Stimulated activated CD8-positive, alpha-beta memory T cell treated with anti-CD3 and anti-CD28 coated beads, Interleukin-4, amount 100 ng/mL, for 24 hours (primary cell): ENCODE results near the gene GALNT18.

ENCODE experiments used
- DNase-seq: peaks from one replicate; pipeline ENCODE4 v3.0.0-alpha.2; 2020; ENCODE audit warnings: low read depth

GALNT18 gene

DNA sequence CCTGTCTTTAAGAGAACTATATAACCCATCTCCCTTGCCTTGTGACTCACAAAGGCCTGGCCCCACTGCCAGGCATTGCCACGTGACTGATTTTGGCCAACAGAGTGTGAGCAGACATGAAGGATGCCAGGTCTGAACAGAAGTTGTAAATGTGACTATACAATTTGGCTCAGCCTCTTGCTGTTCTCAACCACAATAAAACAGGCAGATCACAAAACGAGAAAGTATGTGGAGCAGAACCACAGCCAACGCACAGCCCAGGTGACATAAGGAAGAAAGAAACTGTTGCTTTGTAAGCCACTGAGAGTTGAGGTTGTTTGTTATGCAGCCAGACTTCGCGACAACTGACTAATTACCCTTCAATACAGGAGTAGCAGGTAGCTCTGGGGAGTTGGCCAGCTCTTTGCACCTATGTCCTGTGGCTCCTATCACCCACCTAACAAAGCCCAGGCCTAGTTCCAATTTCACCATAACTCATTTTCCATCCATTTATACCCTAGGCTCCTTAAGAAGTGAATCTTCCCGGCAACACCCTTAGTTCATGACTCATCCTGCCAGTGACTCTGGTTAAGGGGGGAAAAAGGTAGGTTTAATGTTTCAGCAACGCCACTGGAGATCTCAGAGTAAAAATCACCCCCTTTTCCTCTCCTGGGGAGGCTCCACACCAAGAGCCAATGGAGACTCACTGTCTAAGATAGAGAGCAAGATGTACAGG is 53.7 kb downstream of the GALNT18 start:
- DNase-seq: no peak

DNA sequence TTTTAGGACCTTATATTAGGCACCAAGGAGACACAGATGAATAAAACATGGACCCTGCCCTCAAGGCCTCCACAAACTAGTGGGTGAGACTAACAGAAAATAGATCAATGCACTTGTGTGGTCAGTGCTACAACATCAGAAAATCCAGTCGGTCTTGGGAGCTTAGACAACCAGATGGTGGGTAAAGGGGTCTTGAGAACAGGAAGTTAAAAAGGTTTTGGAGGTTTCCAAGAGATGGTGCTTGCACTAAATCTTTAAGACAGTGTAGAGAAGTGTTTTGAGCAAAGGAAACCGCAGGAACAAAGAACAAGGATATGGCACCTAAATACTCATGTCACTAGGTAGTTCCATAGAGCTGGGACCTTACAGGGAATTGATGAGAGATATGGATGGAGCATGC is 56.2 kb downstream of the GALNT18 start:
- DNase-seq: no peak

- DNase-seq: no peak
Observed at GRCh38 chr11:11563200-11563975, 58.4 kb downstream of the GALNT18 start.

DNA sequence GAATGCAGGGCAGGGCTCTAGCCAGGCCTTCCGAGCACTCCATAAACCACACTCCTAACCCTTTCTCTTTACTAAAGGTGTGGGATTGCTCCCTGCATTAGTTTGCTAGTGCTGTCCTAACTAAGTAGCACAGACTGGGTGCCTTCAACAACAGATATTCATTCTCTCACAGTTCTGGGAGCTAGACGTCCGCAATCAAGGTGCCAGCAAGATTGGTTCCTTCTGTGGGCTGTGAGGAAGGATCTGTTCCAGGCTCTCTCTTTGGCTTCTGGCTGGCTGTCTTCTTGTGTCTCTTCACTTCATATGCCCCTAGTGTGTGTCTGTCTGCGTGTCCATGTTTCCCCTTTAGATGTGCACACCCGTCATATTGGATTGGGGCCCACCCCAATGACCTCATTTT is 59.8 kb downstream of the GALNT18 start:
- no peak for DNase-seq

DNA sequence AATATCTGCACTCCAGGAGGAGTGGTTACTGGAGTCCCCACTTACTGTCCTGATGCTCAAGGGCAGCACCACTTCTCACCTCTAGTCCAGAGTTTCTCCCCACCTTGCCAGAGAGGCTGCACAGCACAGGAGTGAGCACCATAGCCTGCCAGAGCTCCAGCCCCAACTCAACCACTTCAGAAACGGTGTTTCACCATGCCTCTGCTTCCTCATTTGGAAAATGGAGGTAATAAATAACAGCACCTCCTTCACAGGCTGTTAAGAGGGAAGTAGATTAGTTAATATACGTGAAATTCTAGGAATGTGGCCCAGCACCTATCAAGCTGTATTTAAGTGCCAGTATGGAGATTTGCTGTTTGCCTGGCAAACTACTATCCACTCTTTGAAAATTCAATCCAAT is 63.0 kb downstream of the GALNT18 start:
- no peak for DNase-seq

GRCh38 chr11:11558396-11558795 is 63.4 kb downstream of the GALNT18 start:
- DNase-seq: no peak

DNA sequence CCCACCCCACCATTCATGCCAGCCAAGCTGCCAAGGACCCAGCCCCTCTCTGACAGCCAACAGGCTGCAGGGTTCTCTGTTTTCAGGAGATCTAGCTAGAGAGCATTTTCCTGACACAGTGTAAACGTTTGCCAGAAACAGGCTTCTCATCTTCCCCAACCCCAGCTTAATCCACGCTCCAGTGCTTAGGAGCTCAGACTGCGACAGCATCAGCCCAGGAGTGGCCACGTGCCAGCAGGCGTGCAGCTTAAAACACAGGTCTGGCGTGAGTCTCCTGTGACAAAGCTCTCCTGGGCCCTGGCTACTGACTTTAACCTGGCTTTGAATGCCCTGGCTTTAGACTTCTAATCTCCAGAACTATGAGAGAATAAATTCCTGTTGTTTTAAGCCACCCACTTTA is 66.6 kb downstream of the GALNT18 start:
- DNase-seq: no peak

- DNase-seq: no peak
Observed at GRCh38 chr11:11553573-11553972, 68.2 kb downstream of the GALNT18 start.

GRCh38 chr11:11552529-11553087 is 69.2 kb downstream of the GALNT18 start:
- DNase-seq: no peak

DNA sequence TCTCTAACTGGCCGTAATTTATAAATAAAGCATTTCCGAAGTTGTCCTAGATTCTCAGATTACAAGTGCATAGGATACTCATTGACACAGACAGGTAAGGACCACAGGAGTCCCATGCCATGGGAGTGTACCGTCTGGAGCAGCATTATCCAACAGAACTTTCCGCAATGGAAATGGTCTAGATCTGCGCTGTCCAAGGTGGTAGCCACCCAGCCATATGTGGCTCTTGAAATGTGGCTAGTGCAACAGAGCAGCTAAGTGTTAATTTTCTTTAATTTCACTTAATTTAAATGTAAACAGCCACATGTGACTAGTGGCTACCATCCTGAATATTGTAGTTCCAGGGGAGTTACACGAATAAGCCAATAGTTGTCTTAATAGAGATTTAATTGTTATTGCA is 71.3 kb downstream of the GALNT18 start:
- no peak for DNase-seq

- no peak for DNase-seq
Observed at GRCh38 chr11:11545285-11546275, 76.2 kb downstream of the GALNT18 start.

DNA sequence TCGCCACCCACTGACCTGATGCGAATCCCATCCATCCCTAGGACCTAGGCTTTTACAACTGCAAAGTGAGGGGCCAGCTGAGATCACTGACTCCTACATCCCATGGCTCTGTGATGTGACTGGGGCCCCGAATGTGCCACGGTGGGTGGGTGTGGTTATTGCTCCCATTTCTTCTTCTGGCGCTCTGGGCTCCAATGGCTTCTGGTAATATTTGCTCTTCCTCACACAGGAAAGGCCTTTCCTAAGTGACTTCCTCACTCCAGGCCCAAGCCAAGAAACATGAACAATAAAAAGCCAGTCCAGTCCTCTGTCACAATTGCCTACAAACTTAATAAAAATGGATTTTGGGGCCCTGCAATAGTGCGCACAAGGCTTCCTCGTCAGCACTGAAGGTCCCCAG is 78.1 kb downstream of the GALNT18 start:
- no peak for DNase-seq

- DNase-seq: no peak
Observed at GRCh38 chr11:11540157-11540556, 81.6 kb downstream of the GALNT18 start.

- DNase-seq: no peak
Observed at GRCh38 chr11:11538277-11538960, 83.4 kb downstream of the GALNT18 start.

- DNase-seq: no peak
Observed at GRCh38 chr11:11537871-11538270, 83.9 kb downstream of the GALNT18 start.

DNA sequence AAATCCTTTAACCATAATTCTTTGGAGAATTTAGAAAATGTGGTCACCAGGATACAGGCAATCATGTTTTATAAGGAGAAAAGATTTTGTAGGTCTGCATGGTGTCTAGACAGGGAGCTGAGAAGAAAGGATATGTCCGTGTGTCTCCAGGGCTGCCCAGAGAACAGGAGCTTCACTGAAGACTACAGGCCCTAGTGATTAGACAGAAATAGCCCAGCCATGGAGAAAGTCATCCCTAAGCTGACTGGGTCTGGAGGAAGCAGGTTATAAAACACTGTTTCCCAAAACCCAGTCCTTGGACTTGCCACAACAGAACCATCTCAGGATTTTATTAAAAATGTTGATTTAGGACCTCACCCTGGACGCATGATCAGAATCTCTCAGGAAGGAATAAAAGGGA is 84.4 kb downstream of the GALNT18 start:
- no peak for DNase-seq

GRCh38 chr11:11536650-11537049 is 85.2 kb downstream of the GALNT18 start:
- DNase-seq: no peak

GRCh38 chr11:11535611-11536010 is 86.2 kb downstream of the GALNT18 start:
- DNase-seq: no peak

DNA sequence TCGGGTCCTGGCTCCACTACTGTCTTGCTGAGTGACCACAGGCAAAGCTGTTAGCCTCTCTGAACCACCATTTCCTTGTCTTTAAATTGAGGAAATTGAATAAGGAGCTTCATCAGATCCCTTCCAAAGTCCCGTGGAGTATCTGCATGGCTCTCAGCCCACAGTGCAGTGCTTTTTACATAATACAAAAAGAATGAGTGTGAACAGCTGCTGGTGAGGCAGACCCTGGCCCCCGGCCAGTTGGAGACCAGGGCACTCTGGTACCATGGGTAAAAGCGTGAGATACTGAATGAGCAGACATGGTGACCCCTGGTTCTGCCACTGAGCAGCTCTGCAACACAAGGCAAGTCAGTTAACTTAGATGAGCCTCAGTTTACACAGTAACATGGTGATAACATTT is 86.8 kb downstream of the GALNT18 start:
- no peak for DNase-seq

DNA sequence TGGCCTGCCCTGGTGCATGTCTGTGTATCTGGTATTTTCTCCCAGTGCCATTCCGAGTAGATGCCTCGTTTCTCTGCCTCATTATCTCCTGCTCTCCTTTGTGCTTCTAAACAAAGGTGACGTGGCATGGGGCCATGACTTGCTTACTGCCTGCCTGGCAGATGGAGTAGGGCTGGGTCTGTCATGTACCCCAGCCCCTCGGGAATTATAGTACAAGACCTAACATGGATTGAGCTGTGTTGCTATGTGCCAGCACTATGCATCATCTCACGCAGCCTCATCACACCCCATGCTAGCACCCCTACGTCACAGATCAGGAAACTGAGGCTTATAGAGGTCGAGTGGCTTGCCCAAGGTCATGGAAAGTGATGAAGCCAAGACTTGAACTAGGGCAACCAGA is 88.1 kb downstream of the GALNT18 start:
- no peak for DNase-seq

DNA sequence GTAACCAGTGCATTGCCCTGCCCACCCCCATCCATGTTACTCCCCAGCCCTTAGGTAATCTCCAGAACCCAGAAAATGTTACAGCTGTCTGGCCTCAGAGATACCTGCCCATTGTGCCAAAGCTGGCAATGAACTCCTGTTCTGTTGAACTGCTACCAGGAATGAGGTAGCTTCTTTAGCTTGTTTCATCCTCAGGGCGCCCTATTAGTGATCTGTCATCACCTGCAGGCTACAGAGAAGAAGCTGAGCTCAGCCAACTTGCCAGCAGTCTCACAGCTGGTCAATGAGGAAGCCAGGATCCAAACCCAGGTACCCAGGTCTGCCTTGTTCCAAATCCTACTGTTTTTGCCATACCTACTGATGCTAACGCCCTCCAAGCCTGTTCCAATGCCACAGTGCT is 88.7 kb downstream of the GALNT18 start:
- DNase-seq: no peak

- DNase-seq: no peak
Observed at GRCh38 chr11:11532574-11532973, 89.2 kb downstream of the GALNT18 start.
